GM12875 (cell line): Measurements from ENCODE around the gene TMEM178B.
"Not testable (repeated sequence)": the region's sequence is repeated elsewhere in the genome, so short reads cannot be mapped to it uniquely, and the experiment has no call there.

ENCODE experiments used
- H3K4me3 ChIP-seq: one replicate; pipeline ENCODE4 v1.5.1; 2011; ENCODE audit warnings: low read depth, low read length, control low read depth
- CTCF ChIP-seq: IDR thresholded peaks from 2 replicates; pipeline ENCODE4 v1.5.1; 2011; ENCODE audit warnings: low read depth, mild to moderate bottlenecking, control low read depth, inconsistent platforms, low read length, moderate library complexity, borderline replicate concordance; ENCODE audit not compliant: insufficient read depth

The TMEM178B gene

GRCh38 chr7:141324870-141325269, 251.0 kb downstream of the TMEM178B start:
- H3K4me3 ChIP-seq = no peak overlapping the region
- TF ChIP-seq CTCF = no peak

- TF ChIP-seq CTCF = no peak
- no peak overlapping the region for H3K4me3 ChIP-seq
Measured at GRCh38 chr7:141325275-141325674, 251.4 kb downstream of the TMEM178B start.

- H3K4me3 ChIP-seq = no peak overlapping the region
- no peak for TF ChIP-seq CTCF
Measured at GRCh38 chr7:141328290-141328689, 254.4 kb downstream of the TMEM178B start.

GRCh38 chr7:141330285-141330684, 256.4 kb downstream of the TMEM178B start:
- H3K4me3 ChIP-seq = not testable (repeated sequence)

- H3K4me3 ChIP-seq = no peak overlapping the region
- no peak for TF ChIP-seq CTCF
Measured at GRCh38 chr7:141333459-141333858, 259.6 kb downstream of the TMEM178B start.

GRCh38 chr7:141335164-141335563, 261.3 kb downstream of the TMEM178B start:
- no peak overlapping the region for H3K4me3 ChIP-seq
- TF ChIP-seq CTCF = no peak

- H3K4me3 ChIP-seq = no peak overlapping the region
- TF ChIP-seq CTCF = no peak
Measured at GRCh38 chr7:141339603-141340002, 265.7 kb downstream of the TMEM178B start.

GRCh38 chr7:141340991-141341390, 267.1 kb downstream of the TMEM178B start:
- no peak for TF ChIP-seq CTCF
- no peak overlapping the region for H3K4me3 ChIP-seq
